ENCODE data around the gene FAM13C. TPM values are rescaled to one million over a fixed set of nuclear protein-coding genes. Genes with fewer than 3 reads are reported as not detected.

The FAM13C gene
- polyA plus RNA-seq, 1 of the 3 experiments (the other 2 are of a cell fraction) = 7.6 TPM

DNA sequence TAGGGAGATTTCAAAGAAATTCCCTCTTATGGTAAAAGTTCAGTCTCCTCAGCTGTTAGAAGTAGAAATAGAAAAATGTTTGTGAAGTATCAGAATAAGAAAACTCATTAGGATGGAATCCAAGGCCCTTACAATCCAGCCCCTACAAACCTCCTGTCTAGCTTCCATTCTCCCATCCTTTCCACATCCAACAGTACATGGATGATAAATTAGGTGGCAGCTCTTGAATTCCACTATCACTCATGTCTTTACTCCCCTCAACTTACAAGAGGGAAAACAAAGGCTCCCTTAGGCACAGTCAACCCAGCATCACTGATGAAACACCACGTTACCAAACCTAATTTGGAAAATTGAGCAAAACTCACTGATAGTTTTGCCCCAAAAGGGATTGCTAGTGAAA is 23.0 kb downstream of the FAM13C start:
- Histone ChIP-seq H3K9me2 (no peaks in the 10 kb centered on the region), H2AFZ (ENCODE audit: low read depth) (no peak overlapping the region), H4K20me1 (ENCODE audit: insufficient read depth) (no peaks in the 10 kb centered on the region), H3K9me3 (no peaks in the 10 kb centered on the region), H3K9ac (no peak overlapping the region), H3K27ac (ENCODE audit: low read depth in 2 of 2, low read length in 1 of 2) (no peak overlapping the region), H3K4me3 (ENCODE audit: low read depth in 2 of 2, low read length in 1 of 2) (no peak overlapping the region), H3K27me3 (ENCODE audit: insufficient read depth) (no peaks in the 10 kb centered on the region), H3K4me2 (no peak overlapping the region), H3F3A (replicated peaks; ENCODE audit: insufficient read depth) (peaks cover 22% of the 10 kb centered on the region), H3K79me2 (ENCODE audit: insufficient read depth) (no peaks in the 10 kb centered on the region), H3K4me1 (ENCODE audit: control insufficient read depth in 1 of 2, insufficient read depth in 2 of 2, low read depth in 1 of 2, low read length in 1 of 2) (peaks cover 5 to 26% of the 10 kb centered on the region in 2 experiments; a peak in 3 of 4 replicates), H3K36me3 (replicated peaks in 1 of 2; ENCODE audit: control insufficient read depth in 1 of 2, insufficient read depth in 2 of 2, low read length in 1 of 2) (peaks cover 4% of the 10 kb centered on the region in 2 experiments)
- CTCF ChIA-PET = no interaction called here
- no peak for TF ChIP-seq MEF2A (IDR thresholded peaks at IDR 0.05; ENCODE audit: borderline replicate concordance, low read depth)
- no peak for TF ChIP-seq RXRA (IDR thresholded peaks at IDR 0.05; ENCODE audit: borderline replicate concordance, low read depth)
- TF ChIP-seq, protein P1, sequence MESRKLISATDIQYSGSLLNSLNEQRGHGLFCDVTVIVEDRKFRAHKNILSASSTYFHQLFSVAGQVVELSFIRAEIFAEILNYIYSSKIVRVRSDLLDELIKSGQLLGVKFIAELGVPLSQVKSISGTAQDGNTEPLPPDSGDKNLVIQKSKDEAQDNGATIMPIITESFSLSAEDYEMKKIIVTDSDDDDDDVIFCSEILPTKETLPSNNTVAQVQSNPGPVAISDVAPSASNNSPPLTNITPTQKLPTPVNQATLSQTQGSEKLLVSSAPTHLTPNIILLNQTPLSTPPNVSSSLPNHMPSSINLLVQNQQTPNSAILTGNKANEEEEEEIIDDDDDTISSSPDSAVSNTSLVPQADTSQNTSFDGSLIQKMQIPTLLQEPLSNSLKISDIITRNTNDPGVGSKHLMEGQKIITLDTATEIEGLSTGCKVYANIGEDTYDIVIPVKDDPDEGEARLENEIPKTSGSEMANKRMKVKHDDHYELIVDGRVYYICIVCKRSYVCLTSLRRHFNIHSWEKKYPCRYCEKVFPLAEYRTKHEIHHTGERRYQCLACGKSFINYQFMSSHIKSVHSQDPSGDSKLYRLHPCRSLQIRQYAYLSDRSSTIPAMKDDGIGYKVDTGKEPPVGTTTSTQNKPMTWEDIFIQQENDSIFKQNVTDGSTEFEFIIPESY (IDR thresholded peaks at IDR 0.05; ENCODE audit: borderline replicate concordance, low read depth) = no peak
- TF ChIP-seq TAF1 (IDR thresholded peaks at IDR 0.05; ENCODE audit: borderline replicate concordance, low read depth, low read length) = no peak
- TF ChIP-seq NRF1 (IDR thresholded peaks at IDR 0.05; ENCODE audit: low read depth, low read length) = no peak
- TF ChIP-seq RAD21 (IDR thresholded peaks at IDR 0.05; ENCODE audit: low read length) = no peak
- no peak for TF ChIP-seq SIN3A (IDR thresholded peaks at IDR 0.05; ENCODE audit: borderline replicate concordance, low read depth, low read length)
- TF ChIP-seq, protein P2, sequence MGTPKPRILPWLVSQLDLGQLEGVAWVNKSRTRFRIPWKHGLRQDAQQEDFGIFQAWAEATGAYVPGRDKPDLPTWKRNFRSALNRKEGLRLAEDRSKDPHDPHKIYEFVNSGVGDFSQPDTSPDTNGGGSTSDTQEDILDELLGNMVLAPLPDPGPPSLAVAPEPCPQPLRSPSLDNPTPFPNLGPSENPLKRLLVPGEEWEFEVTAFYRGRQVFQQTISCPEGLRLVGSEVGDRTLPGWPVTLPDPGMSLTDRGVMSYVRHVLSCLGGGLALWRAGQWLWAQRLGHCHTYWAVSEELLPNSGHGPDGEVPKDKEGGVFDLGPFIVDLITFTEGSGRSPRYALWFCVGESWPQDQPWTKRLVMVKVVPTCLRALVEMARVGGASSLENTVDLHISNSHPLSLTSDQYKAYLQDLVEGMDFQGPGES (IDR thresholded peaks at IDR 0.05; ENCODE audit: low read depth, low read length) = no peak
- no peak for TF ChIP-seq SMC3 (IDR thresholded peaks at IDR 0.05; ENCODE audit: low read depth, low read length)
- no peak for TF ChIP-seq GABPA (IDR thresholded peaks at IDR 0.05; ENCODE audit: low read depth)
- TF ChIP-seq JUND (IDR thresholded peaks at IDR 0.05) = no peak
- no peak for TF ChIP-seq EZH2phosphoT487 (IDR thresholded peaks at IDR 0.05; ENCODE audit: borderline replicate concordance, low read depth)
- TF ChIP-seq MXI1 (IDR thresholded peaks at IDR 0.05; ENCODE audit: low read depth, low read length) = no peak
- no peak for TF ChIP-seq GATA2 (CRISPR knock-in tag; IDR thresholded peaks at IDR 0.05)
- TF ChIP-seq, protein P3, sequence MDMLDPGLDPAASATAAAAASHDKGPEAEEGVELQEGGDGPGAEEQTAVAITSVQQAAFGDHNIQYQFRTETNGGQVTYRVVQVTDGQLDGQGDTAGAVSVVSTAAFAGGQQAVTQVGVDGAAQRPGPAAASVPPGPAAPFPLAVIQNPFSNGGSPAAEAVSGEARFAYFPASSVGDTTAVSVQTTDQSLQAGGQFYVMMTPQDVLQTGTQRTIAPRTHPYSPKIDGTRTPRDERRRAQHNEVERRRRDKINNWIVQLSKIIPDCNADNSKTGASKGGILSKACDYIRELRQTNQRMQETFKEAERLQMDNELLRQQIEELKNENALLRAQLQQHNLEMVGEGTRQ (IDR thresholded peaks at IDR 0.05; ENCODE audit: borderline replicate concordance, low read depth, low read length) = no peak
- no peak for TF ChIP-seq YY1 (IDR thresholded peaks at IDR 0.05; ENCODE audit: low read depth)
- TF ChIP-seq ELF1 (IDR thresholded peaks at IDR 0.05) = no peak
- TF ChIP-seq FOXJ3 (CRISPR knock-in tag; IDR thresholded peaks at IDR 0.05) = no peak
- POLR2A ChIA-PET = no interaction called here
- no peak for DNase-seq
- 82% methylated on average over 1 of the region's 1 CpG for WGBS (ENCODE audit: low lambda C conversion rate)
